Pancreas (tissue), 10 donors: ENCODE results near the gene PNMA1. TPM values are rescaled to one million over a fixed set of nuclear protein-coding genes. Genes with fewer than 3 reads are reported as not detected.

ENCODE experiments used
- ATAC-seq, 4 donors: fragments of 200-7000 bp; cut with Tn5 transposase; one replicate each; pipeline versions ENCODE4 v1.8.0 to v1.9.1; 2020; ENCODE audit warnings: mild to moderate bottlenecking in 4 of 4, moderate library complexity in 4 of 4
- DNase-seq, 6 donors: peaks; one replicate each; pipeline ENCODE4 v3.0.0-alpha.2; 2020
- FAIRE-seq: peaks from 2 replicates; lab custom pipeline; 2012; peaks lifted over from hg19 to GRCh38; lab: Jason Lieb, UNC
- H3K27ac ChIP-seq, 4 donors: fragments of 200-600 bp; sonication (generic); 1 replicate in 3 of 4; 2 replicates in 1 of 4; pipeline versions ENCODE4 v1.5.0 to v1.8.0; 2020
- H3K27me3 ChIP-seq, 4 donors: fragments of 200-600 bp; one replicate each; pipeline ENCODE4 v1.8.0; 2021
- H3K36me3 ChIP-seq, 3 donors: fragments of 200-600 bp; sonication (generic) in 1 of 3; one replicate each; pipeline versions ENCODE4 v1.5.0 to v1.8.0; 2020 to 2021
- H3K4me1 ChIP-seq, 3 donors: fragments of 200-600 bp; one replicate each; pipeline ENCODE4 v1.8.0; 2021
- H3K4me3 ChIP-seq, 4 donors: fragments of 200-600 bp; sonication (generic) in 2 of 4; one replicate each; pipeline versions ENCODE4 v1.5.0 to v1.8.0; 2020 to 2021
- H3K9me3 ChIP-seq, 4 donors: fragments of 200-600 bp; one replicate each; pipeline ENCODE4 v1.8.0; 2021
- CTCF ChIP-seq, 4 donors: fragments of 200-600 bp; sonication (generic) in 3 of 4; IDR thresholded peaks; one replicate each; pipeline versions ENCODE4 v1.5.0 to v1.8.0; 2021; ENCODE audit warnings: antibody characterized with exemption in 4 of 4
- WGBS, 2 donors: extraction: QIAGEN DNeasy Blood & Tissue Kit; methylation state at CpG; one replicate each; pipeline ENCODE4 v1.1.7; 2013; 5-methylcytosine and 5-hydroxymethylcytosine counted together
- intact Hi-C, 3 donors: fragments of 100-400 bp; cut with DNase I; formaldehyde crosslinking; loops; one replicate each; pipeline versions ENCODE4 v1.11.1 to v1.14.2; 2022
- polyA plus RNA-seq, 2 donors: library from polyadenylated mRNA; stranded (reverse); fragments of 200-250 nt; gene quantifications; one replicate each; pipeline ENCODE4 v1.2.3, GENCODE V29; 2013
- total RNA-seq, 6 donors: library from RNA; stranded (reverse); fragmentation: NEBNext Ultra II Directional in 4 of 6; extraction: Animal tissue kit (Norgen Biotek cat#: 25700) in 4 of 6; gene quantifications; one replicate each; pipeline versions ENCODE4 v1.2.1 to v1.2.4, GENCODE V29; 2021 to 2023
- donor health status: healthy with polysubstance abuse.
- donor health status: DM: no; HTN: no; CAD: no; lungs with moderate emphysema.
- donor health status: DM: no; HTN: no; CAD: no.
- donor health status: control.
- donor health status: control.
- donor health status: Bipolar disorder and iron deficiency.
- donor health status: DM: yes; HTN: yes; CAD: no.
- donor health status: DM: no; HTN: no; CAD: no.
- donor health status: DM: no; HTN: no; CAD: no.
- donor health status: DM: yes; HTN: yes; CAD: no.

Gene PNMA1
- total and polyA plus RNA-seq, 8 donors = 2.8 to 25.4 (median 6.7) TPM

GRCh38 chr14:73736842-73737241 lies 22.7 kb upstream of the PNMA1 start:
- intact Hi-C loops = no loop called here
- H3K4me1 ChIP-seq = peaks cover 18 to 24% (median 21%) of the 10 kb centered on the region in 3 donors
- H3K27me3 ChIP-seq = no peaks in the 10 kb centered on the region
- ATAC-seq (no peak), FAIRE-seq (no peak), DNase-seq (peak in 1 of 6 donors; percentile 27)
- peaks cover 2 to 34% (median 19%) of the 10 kb centered on the region in 3 donors for H3K36me3 ChIP-seq
- H3K9me3 ChIP-seq = no peaks in the 10 kb centered on the region
- TF ChIP-seq CTCF (IDR thresholded peaks at IDR 0.05) = no peak
- H3K4me3 ChIP-seq = no peak overlapping the region
- H3K27ac ChIP-seq = no peak overlapping the region
- 88 to 91% methylated on average over 13 of the region's 13 CpGs for WGBS, 2 donors

GRCh38 chr14:73732006-73732405 lies 17.8 kb upstream of the PNMA1 start:
- 69 to 71% methylated on average over 3 of the region's 3 CpGs for WGBS, 2 donors
- FAIRE-seq (no peak), ATAC-seq (no peak), DNase-seq (no peak)
- no peak for TF ChIP-seq CTCF (IDR thresholded peaks at IDR 0.05)
- Histone ChIP-seq H3K9me3 (no peaks in the 10 kb centered on the region), H3K27me3 (no peaks in the 10 kb centered on the region), H3K4me1 (no peaks in the 10 kb centered on the region), H3K4me3 (no peak overlapping the region), H3K36me3 (peaks cover 3 to 32% (median 9%) of the 10 kb centered on the region in 3 donors), H3K27ac (no peak overlapping the region)
- intact Hi-C loops = no loop called here

GRCh38 chr14:73731111-73731510 lies 16.9 kb upstream of the PNMA1 start:
- H3K27ac ChIP-seq = no peak overlapping the region
- H3K9me3 ChIP-seq = no peaks in the 10 kb centered on the region
- peak in 2 of 4 donors; percentile 46 to 62 for ATAC-seq
- 33 to 45% methylated on average over 3 of the region's 3 CpGs for WGBS, 2 donors
- DNase-seq = peak in 1 of 6 donors; percentile 7
- no peak for FAIRE-seq
- no peaks in the 10 kb centered on the region for H3K27me3 ChIP-seq
- peaks cover 9 to 36% (median 11%) of the 10 kb centered on the region in 3 donors for H3K36me3 ChIP-seq
- H3K4me1 ChIP-seq = no peaks in the 10 kb centered on the region
- no peak for TF ChIP-seq CTCF (IDR thresholded peaks at IDR 0.05)
- H3K4me3 ChIP-seq = no peak overlapping the region
- intact Hi-C loops = no loop called here

GRCh38 chr14:73729556-73730265 lies 15.5 kb upstream of the PNMA1 start:
- Histone ChIP-seq H3K36me3 (peaks cover 13 to 35% (median 14%) of the 10 kb centered on the region in 3 donors), H3K27ac (no peak overlapping the region), H3K4me3 (no peak overlapping the region), H3K9me3 (no peaks in the 10 kb centered on the region), H3K27me3 (no peaks in the 10 kb centered on the region), H3K4me1 (no peaks in the 10 kb centered on the region)
- WGBS, 2 donors = 93% methylated on average over 23 of the region's 23 CpGs
- DNase-seq = peak in 1 of 6 donors; percentile 22
- no peak for ATAC-seq
- intact Hi-C loops = loop anchor here in 2 of 3 donors (5.0 kb wide), 1 partner anchor 98 kb away; no protein-coding TSS in a partner anchor
- no peak for TF ChIP-seq CTCF (IDR thresholded peaks at IDR 0.05)
- FAIRE-seq = no peak
